Measurements from ENCODE around the gene SLC6A16.
"Not testable (repeated sequence)": the region's sequence is repeated elsewhere in the genome, so short reads cannot be mapped to it uniquely, and the experiment has no call there.

SLC6A16 gene

GRCh38 chr19:49324801-49325576 lies at the start of gene SLC6A16:
Gene SLC6A16, minus strand, starts transcription at chr19:49325191. Its CDS starts 13,844 bp downstream, at chr19:49311347.
- DNase-seq: no peak

DNA sequence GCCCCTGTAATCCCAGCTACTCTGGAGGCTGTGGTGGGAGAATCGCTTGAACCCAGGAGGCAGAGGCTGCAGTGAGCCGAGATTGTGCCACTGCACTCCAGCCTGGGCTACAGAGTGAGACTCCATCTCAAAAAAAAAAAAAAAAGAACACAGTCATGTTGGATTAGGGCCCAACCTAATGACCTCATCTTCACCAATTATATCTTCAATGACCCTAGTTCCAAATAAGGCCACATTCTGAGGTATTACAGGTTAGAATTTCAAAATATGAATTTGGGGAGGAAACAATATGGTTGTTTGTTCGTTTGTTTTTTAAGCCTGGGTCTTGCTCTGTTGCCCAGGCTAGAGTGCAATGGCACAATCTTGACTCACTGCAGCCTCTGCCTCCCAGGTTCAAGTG lies 48.2 kb upstream of the SLC6A16 start:
- DNase-seq: not testable (repeated sequence)

GRCh38 chr19:49371184-49371583 lies 46.2 kb upstream of the SLC6A16 start:
- no peak for DNase-seq

DNA sequence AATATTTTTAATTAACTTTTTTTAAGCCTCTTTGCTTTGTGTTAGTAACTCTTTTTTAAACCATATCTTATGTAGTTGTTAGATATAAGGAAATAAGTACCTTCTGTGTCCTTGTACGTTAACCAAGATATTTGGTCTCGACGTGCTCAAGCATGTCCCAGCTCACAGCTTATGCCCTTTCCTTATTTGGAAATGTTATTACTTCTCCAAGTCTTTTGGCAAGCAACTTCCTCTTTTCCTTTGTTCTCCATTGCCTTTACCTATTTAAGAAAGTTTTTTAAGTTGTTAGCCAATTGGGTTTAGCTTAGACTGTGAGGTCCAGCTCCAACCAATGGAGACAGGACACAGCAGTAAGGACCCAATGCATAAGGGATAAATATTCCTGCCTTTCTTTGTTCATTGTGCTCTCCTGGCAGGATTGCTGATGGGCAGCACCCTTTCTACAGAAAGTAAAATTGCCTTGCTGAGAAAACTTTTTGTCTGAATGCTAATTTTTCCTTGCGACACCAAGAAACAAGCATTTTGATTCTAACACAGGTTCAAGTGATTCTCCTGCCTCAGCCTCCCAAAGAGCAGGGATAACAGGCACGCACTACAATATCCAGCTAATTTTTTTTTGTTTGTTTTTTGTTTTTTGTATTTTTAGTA lies 43.8 kb upstream of the SLC6A16 start:
- DNase-seq: no peak

GRCh38 chr19:49366110-49366509 lies 41.1 kb upstream of the SLC6A16 start:
- no peak for DNase-seq

DNA sequence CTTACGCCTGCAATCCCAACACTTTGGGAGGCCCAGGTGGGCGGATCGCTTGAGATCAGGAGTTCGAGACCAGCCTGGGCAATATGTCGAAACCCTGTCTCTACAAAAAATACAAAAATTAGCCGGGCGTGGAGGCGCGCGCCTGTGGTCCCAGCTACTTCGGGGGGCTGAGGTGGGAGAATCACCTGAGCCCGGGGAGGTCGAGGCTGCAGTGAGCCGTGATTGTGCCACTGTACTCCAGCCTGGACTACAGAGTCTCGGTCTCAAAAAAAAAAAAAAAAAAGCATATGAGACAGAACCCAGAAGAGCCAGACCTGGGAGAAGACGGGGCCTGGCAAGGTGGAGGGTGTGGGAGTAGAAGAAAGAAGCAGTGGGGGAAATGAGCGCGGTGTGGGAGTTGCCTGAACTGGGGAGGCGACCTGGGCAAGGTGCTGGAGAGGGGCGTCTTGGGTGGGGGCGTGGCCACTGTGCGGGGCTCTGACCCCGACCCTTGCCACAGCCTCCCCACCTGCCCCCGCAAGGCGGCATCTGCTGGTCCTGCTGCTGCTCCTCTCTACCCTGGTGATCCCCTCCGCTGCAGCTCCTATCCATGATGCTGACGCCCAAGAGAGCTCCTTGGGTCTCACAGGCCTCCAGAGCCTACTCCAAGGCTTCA lies 39.2 kb upstream of the SLC6A16 start:
- no peak for DNase-seq

DNA sequence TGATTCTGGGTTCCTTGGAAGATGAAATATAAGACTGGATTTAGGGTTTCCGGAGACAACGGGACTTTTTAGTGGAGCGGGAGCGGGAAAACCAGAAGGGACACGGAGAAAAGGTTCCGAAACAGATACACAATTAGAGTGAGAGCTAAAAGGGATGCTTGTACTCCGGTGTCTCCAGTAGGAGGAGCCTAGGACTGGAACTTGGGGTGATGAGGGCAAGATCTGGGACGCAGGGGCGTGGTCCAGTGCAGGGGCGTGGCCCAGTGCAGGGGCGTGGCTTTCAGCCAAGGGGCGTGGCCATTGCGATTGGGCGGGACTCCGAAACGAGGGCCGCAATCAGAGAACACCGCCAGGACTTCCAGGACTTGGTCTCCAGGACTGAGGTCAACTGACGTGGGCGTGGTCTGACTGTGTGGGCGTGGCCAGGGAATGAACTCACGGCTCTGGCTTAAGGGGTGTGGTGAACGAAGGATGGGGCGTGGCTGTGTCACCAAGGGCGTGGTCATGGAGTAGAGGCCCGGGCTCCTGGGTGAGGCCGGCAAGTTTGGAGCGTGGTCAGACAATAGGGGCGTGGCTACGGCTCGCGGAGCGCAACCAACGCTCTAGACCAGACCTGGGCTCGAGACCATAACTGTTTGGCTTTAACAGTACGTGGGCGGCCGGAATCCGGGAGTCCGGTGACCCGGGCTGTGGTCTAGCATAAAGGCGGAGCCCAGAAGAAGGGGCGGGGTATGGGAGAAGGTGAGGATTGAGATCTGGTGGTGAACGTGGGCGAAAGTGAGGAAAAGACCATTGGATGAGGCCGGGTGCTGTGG lies 38.5 kb upstream of the SLC6A16 start, which contains the start of gene DKKL1:
TSS of gene DKKL1 (plus strand) at position 610 of the 815 bp plus-strand sequence. CDS start at position 732, 122 bp downstream.
- DNase-seq: no peak

GRCh38 chr19:49362929-49363267 lies 37.9 kb upstream of the SLC6A16 start:
- DNase-seq: no peak

GRCh38 chr19:49362048-49362928 lies 37.3 kb upstream of the SLC6A16 start, which contains the start of gene TEAD2:
Gene TEAD2, minus strand, starts transcription at chr19:49362416. Its CDS starts 2,341 bp downstream, at chr19:49360075.
- DNase-seq: no peak

GRCh38 chr19:49361438-49362047 lies 36.6 kb upstream of the SLC6A16 start:
- DNase-seq: no peak

DNA sequence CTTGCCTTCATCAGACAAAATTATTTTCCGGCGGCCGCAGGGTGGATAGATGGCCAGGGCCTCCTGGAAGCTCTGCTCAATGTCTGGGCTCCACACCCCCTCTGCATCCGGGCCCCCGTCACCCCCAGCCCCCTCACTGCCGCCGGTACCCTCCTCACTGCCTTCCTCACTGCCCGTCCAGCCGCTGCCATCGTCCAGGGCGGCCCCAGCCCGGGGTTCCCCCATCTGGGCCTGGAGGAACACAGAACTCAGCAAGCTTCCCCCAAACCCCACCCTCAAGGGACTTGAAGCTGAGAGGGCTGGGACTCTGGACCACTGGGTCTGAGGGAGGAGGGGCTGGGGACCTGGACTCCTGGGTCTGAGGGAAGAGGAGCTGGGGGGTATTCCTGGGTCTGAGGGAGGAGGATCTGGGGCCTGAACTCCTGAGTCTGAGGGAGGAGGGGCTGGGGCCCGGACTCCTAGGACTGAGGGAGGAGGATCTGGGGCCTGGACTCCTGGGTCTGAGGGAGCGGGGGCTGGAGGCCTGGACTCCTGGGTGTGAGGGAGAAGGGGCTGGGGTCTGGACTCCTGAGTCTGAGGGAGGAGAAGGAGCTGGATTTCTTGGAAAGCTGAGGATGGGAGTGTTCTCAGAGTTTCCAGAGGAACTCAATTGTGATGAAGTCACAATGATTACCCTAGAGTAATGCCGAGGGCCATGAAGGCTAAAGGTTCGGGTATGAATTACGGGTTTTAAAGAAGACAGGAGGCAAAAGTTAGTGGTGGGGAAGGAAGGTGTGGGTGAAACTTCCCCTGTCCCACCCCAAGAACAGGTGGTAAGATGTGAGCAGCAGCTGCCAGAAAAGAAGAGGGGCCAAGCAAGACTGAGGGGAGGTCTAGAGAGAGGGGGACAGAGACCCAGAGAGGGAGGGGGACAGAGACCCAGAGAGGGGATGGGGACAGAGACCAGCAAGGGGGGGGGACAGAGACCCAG lies 35.1 kb upstream of the SLC6A16 start:
- DNase-seq: no peak

GRCh38 chr19:49357186-49357585 lies 32.2 kb upstream of the SLC6A16 start:
- no peak for DNase-seq

GRCh38 chr19:49356382-49356781 lies 31.4 kb upstream of the SLC6A16 start:
- no peak for DNase-seq

DNA sequence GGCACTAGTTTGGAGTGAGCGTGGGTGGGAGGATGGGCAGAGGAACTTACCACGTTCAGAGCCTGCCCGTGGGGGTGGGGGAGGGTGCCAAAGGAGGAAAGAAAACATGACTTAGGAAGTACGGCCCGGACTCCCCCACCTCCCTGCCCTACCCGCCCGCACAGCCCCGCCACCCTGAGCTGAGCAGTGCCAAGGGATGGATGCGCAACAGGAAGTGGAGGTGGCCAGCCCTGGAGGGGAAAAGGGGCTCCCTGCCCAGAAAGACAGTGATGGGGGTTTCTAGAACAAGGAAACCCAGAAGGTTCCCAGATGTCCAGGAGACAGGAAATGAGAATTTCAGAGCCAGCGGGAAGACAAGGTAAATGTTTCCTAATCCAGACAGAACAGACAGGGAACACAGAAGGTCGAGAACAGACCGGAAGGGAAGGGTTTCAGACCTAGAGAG lies 30.9 kb upstream of the SLC6A16 start:
- no peak for DNase-seq

DNA sequence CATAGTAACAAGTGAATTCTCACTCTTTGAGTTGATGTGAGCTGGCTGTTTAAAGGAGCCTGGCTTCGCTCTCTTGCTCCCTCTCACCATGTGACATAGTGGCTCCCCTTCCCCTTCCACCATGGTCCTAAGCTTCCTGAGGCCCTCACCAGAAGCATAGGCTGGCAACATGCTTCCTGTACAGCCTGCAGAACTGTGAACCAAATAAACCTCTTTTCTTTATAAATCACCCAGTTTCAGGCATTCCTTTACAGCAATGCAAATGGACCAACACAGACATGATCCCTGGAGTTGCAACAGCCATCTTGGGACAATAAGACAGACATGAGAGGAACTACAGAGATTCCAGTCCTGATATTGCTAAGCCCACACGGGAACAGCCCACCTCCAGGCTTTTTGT lies 24.6 kb upstream of the SLC6A16 start:
- no peak for DNase-seq

DNA sequence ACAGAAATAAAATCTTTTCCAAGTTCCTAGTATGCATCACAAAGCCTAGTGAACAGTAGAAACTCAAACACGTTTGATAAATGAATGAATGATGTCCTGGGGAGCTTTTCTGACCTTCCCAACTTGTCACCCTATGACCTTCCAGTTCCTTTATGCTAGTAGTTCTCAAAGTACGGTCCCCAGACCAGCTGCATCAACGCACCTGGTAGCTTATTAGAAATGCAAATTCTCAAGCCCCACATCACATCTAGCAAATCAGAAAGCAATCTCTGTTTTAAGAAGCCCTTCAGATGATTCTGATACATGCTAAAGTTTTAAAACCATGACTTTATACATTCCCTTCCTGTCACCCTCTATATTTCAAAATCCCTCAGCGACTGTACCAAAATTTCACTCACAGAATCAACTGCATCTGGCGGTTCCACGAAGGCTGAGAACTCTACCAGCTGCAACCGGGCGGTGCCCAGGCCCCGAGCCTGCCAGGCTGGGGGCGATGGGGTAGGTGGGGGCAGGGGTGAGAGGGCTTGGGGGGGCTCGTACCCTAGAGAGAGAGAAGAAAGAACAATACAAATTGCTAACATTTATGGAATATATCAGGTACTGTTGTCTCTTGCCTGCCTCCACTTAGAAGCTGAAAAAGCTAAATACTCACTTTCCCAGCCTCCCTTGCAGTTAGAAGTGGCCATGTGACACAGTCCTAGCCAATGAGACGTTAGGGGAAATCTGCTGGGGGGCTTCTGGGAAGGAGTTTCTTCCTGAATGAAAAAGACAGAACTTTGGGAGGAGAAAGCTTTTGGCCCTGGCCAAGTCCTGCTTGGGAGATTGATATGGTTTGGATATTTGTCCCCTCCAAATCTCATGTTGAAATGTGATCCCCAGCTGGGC lies 23.6 kb upstream of the SLC6A16 start:
- DNase-seq: no peak

DNA sequence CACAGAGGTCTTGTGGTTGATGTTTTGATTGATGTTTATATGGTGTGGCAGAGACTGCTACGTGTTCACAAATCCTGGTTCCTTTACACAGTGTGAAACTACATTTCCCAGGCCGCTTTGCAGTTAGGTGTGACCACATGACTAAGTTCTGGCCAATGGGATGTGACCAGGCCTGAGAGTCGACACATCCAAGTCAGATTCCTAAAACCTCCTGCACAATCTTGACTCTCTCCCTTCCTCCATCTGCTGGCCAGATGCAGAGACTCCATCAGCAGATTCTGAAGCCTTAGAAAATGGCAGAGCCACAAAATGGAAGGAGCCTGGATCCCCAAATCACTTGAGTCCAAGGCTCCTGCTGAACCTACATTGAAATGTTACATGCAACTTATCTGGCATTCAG lies 22.8 kb upstream of the SLC6A16 start:
- DNase-seq: no peak

GRCh38 chr19:49347191-49347590 lies 22.2 kb upstream of the SLC6A16 start:
- DNase-seq: no peak
